ENCODE results near the gene CARTPT. TPM values are rescaled to one million over a fixed set of nuclear protein-coding genes. Genes with fewer than 3 reads are reported as not detected.

CARTPT gene
- total RNA-seq, 1 donor from 2014 or later, result not detected

- Histone ChIP-seq H3K4me3 (peak overlapping the region; percentile 48), H3K9me3 (replicated peaks) (no peaks in the 10 kb centered on the region), H3K27ac (replicated peaks) (no peak overlapping the region), H3K27me3 (ENCODE audit: low read depth) (no peaks in the 10 kb centered on the region), H3K4me1 (peaks cover 5% of the 10 kb centered on the region), H3K36me3 (no peaks in the 10 kb centered on the region)
- peak; percentile 29 for DNase-seq
- intact Hi-C loops (cut with micrococcal nuclease), result no loop called here
- TF ChIP-seq CTCF (IDR thresholded peaks at IDR 0.05; ENCODE audit: borderline replicate concordance), result peak; percentile 81
Observed at GRCh38 chr5:71757590-71758543, 38.8 kb downstream of the CARTPT start.

GRCh38 chr5:71762826-71763225, 43.8 kb downstream of the CARTPT start:
- intact Hi-C loops (cut with micrococcal nuclease), result no loop called here
- Histone ChIP-seq H3K9me3 (replicated peaks) (no peaks in the 10 kb centered on the region), H3K4me3 (no peak overlapping the region), H3K4me1 (no peaks in the 10 kb centered on the region), H3K27me3 (ENCODE audit: low read depth) (no peaks in the 10 kb centered on the region), H3K27ac (replicated peaks) (no peak overlapping the region), H3K36me3 (no peaks in the 10 kb centered on the region)
- no peak for DNase-seq
- TF ChIP-seq CTCF (IDR thresholded peaks at IDR 0.05; ENCODE audit: borderline replicate concordance), result no peak

GRCh38 chr5:71767661-71768060, 48.6 kb downstream of the CARTPT start:
- Histone ChIP-seq H3K9me3 (replicated peaks) (no peaks in the 10 kb centered on the region), H3K36me3 (no peaks in the 10 kb centered on the region), H3K4me3 (no peak overlapping the region), H3K27me3 (ENCODE audit: low read depth) (no peaks in the 10 kb centered on the region), H3K4me1 (no peaks in the 10 kb centered on the region), H3K27ac (replicated peaks) (no peak overlapping the region)
- no peak for DNase-seq
- intact Hi-C loops (cut with micrococcal nuclease), result no loop called here
- TF ChIP-seq CTCF (IDR thresholded peaks at IDR 0.05; ENCODE audit: borderline replicate concordance), result no peak

GRCh38 chr5:71769287-71769686, 50.2 kb downstream of the CARTPT start:
- Histone ChIP-seq H3K4me1 (no peaks in the 10 kb centered on the region), H3K9me3 (replicated peaks) (no peaks in the 10 kb centered on the region), H3K27me3 (ENCODE audit: low read depth) (no peaks in the 10 kb centered on the region), H3K27ac (replicated peaks) (no peak overlapping the region), H3K36me3 (no peaks in the 10 kb centered on the region), H3K4me3 (no peak overlapping the region)
- intact Hi-C loops (cut with micrococcal nuclease), result no loop called here
- DNase-seq, result no peak
- TF ChIP-seq CTCF (IDR thresholded peaks at IDR 0.05; ENCODE audit: borderline replicate concordance), result no peak

- H3K36me3 ChIP-seq, result no peaks in the 10 kb centered on the region
- TF ChIP-seq CTCF (IDR thresholded peaks at IDR 0.05; ENCODE audit: borderline replicate concordance), result no peak
- H3K9me3 ChIP-seq (replicated peaks), result no peaks in the 10 kb centered on the region
- H3K27me3 ChIP-seq (ENCODE audit: low read depth), result no peaks in the 10 kb centered on the region
- H3K27ac ChIP-seq (replicated peaks), result no peak overlapping the region
- DNase-seq, result no peak
- H3K4me3 ChIP-seq, result no peak overlapping the region
- no peaks in the 10 kb centered on the region for H3K4me1 ChIP-seq
- intact Hi-C loops (cut with micrococcal nuclease), result no loop called here
Observed at GRCh38 chr5:71770381-71770780, 51.3 kb downstream of the CARTPT start.

Other genes with a start within 250 kb of the CARTPT start
- gene MCCC2, start 131.9 kb upstream of the CARTPT start, total RNA-seq, result 154 TPM

All from left ventricle myocardium inferior (tissue), 1 donor.